GM18909 (cell line): ENCODE data around the gene COL23A1.

Source experiments
- ATAC-seq: cut with Tn5 transposase; IDR thresholded peaks from one replicate; pipeline ENCODE4 v1.9.1; 2021; ENCODE audit warnings: mild to moderate bottlenecking; ENCODE audit not compliant: unreplicated experiment, poor library complexity

Gene COL23A1

DNA sequence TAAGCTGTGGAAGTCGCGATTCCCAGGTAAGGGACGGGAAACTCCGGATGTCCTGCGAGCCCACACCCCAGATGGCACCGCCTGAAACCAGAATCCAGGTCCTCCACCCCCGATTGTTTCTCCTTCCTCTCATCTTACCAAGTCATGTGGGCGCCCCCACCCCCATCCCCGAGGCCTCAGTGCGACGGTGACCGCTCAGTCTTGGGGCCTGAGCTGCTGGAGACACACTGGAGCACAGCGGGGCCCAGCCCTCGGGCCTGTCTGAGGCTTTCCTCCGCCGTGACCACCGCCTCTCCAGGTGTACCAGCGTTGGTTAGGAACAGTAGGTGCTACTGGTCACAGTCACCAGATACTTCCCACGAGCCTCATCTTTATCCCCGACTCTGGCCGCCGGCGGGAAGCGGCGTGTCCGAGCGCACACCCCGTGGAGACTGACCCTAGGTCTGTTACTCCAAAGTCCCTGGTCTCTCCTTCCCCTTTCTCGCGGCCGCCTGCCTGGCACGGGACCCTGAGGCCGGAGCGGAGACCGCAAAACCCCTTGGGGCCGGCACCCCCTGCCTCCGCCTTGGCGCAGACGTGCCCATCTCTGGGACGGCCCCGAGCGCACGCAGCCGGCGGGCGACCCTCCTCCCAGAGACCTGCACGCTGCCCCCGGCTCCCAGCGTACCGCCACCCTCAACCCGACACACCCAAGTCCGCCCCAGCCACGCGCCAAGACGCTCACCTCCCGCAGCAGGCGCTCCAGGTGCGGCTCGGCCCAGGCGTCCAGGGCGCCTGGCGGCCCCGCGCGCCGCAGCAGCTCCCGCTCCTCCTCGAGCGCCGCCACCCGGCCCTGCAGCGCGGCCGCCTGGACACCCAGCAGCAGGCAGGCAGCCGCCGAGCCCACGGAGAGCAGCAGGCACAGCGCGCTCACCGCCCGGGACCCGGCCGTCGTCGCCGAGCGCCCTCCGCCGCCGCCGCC lies 733 bp downstream of the COL23A1 start:
- ATAC-seq: peak; percentile 5

DNA sequence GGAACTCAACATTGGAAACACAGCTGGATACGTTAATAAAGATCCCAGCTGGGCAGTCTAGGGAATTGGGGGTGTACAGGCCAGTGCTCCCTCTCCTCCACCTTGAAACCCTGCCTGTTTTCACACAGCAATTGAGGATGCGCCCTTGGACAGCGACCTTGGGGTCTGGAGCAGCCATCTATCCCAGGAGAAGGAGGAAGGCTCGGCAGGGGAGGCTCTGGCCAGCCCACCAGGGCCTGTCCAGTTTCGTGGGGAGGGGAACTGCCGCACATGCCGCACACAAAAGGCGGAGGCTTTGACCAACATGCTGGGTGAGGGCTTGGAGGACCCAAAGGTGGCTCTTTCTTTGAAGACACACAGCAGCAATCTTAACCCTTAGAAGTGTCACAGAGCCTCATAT lies 1.4 kb downstream of the COL23A1 start:
- ATAC-seq: no peak

DNA sequence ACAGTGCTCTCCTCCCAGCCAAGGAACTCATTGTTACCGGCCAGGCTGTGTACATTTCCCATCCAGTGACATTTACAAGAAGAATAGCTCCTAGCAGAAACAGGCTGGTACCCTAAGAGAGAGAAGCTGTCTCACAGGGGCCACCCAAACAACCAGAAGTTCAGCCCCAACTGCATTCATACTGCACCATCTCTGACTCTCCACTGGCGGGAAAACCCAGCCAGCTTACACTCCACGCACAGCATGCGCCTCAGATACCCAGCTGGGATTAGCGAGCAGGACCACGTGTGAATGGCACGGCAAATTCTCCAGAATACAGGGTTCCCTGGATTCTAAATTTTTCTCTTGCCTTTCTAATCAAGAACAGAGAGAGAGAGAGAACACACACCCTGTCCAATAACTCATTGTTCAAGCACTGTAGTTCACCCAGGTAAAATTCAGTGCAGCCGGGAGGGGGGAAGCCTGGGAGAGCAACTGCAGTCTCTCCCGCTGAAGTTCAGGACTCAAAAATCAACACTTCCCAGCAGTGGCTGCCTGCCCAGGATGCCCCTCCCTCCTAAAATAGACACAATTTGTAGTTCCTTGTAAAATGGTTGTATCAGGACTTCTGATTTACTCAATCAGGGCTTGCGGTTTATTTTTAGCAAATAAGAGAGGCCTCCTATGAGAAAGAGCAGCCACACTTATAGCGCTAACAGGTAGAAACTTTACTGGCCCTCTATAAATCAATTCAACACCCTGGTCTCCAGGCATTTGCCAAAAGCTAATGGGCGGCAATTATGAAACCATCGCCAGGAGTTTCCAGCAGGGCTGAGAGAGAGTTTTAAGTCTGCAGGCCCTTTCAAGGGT lies 2.2 kb downstream of the COL23A1 start:
- ATAC-seq: no peak

DNA sequence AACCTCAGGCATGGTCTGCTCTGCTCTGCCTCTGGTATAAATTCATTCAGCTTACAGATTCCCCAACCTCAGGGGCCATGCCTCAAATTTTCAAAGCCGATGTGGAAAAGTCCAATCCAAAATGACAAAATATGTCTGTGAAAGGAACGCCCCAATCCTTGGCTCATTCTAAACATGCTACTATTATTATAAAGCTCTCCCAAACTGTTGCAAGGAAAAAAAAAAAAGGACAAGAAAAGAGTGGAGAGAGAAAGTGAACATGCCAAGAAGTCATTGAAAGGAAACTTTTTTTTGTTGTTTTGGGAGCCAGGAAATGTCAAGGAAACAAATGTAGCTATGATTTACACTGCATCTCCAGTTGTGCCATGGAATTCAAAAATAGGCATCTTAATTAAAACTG lies 3.8 kb downstream of the COL23A1 start:
- no peak for ATAC-seq

DNA sequence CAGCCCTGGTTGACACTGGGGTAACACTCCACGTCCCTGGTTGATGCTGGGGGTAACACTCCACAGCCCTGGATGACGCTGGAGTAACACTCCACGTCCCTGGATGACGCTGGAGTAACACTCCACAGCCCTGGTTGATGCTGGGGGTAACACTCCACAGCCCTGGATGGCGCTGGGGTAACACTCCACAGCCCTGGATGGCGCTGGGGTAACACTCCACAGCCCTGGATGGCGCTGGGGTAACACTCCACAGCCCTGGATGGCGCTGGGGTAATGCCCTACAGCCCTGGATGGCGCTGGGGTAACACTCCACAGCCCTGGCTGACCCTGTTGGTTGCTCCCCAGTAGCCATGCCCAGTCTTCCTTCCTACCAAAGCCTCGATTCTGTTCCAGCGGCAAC lies 4.8 kb downstream of the COL23A1 start:
- peak; percentile 83 for ATAC-seq

DNA sequence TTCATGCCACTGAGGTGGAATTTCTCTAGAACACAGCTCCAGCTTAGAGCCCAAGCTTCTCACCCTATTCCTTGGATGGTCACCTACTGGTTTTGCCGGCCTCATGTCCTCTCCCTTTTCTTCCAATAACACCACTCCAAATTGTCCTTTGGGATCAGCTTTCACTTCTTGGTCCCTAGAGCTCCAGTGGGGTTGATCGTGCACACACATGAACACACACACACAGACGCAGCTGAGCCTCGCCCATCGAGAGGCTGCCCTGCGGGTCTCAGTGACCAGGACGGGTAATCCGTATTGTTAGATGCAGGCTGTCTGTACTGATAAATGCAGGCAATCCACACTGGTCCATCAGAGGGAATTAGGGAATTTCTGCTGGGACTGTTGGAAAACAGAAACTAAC lies 6.9 kb downstream of the COL23A1 start:
- ATAC-seq: no peak

DNA sequence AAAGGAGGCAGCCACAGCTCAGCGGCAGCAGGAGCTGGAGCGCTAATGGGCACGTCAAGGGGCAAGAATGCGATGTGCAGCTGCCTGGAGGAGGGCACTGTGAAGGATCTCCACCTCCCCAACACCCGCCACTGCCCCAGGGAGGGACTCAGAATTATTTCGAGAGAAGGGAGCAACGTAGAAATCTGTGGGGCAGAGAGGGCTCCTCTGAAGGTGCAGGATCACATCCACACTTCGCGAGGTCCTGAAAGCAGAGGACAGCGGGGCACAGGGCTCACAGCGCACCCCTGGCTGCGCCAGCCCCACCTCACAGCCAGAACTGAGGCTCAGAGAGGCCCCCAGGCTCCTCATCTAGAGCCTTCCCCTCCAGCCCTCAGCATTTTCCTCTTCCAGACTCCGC lies 7.9 kb downstream of the COL23A1 start:
- no peak for ATAC-seq

DNA sequence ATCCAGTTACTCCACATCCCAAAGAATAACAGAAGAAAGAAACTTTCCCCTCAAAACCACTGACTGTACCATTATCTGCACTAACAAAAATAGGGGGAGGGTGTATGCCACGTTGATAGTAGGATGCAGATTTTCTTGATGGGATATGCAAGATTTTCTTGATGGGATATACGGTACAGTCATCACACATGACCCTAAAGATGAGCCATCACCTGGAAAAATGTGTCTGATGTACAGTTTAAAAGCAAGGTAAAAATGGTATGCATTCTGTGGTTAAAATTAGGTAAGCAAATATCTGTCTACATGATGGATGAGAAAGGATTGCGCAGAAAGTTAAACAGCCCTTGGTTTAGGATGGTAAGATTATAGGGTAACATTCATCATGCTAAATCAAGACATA lies 8.6 kb downstream of the COL23A1 start:
- ATAC-seq: no peak

DNA sequence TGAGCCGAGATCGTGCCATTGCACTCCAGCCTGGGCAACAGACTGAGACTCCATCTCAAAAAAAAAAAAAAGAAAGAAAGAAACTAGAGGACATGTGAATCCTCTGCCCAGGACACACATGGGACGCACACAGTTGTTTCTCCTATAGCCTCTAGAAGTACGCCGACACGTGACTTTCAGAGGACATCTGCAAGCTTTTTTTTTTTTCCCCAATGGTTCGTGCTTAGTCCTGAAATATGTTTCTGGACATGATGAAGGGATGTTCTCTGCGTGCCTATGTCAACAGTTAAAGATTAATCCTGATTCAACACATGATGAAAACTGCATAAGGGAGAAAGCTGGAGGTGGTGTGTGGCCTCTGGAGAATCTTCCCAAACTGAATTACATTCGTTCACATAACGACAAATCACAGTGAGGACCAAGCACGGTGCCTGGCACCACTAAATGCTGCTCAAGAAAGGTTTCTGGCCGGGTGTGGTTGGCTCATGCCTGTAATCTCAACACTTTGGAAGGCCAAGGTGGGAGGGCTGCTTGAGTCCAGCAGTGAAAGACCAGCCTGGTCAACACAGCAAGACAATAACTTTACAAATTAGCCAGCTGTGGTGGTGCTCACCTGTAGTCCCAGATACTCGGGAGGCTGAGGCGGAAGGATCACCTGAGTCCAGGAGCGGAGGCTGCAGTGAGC lies 9.8 kb downstream of the COL23A1 start:
- no peak for ATAC-seq

DNA sequence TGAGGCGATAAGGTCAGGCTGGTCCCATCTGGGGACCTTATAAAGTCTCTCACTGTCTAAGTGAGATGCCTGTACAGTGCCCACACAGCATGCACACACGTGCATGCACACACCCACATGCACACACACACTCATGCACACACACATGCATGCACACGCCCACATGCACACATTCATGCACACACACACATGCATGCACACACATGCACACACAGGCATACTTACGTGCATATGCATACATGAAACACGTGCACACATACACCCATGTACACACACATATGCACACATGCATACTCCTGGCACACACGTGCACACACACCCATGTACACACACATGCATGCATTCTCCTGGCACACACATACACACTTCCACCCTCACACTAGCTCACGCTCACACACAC lies 12.2 kb downstream of the COL23A1 start:
- ATAC-seq: no peak

DNA sequence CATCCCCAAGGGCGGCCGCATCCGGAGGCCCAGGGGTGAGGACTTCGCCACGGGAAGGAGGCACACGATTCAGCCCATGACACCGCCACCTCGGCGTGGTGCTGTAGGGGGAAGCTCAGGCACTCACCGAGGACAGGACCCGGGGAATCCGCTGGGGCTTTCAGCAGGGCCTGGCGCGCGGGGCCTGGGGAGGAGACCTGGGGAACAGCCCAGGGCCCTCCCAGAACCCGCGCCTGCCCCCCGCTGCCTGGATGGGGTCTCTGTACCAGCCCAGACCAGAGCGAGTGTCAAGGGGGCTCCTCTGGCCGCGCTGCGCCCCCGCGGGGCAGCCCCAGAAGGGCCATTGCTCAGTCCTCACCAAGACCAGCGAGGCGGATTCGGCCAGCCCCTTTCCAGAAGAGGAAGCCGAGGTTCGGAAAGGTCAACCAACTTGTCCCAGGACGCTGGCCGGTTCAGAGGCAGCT lies 12.8 kb downstream of the COL23A1 start:
- no peak for ATAC-seq

DNA sequence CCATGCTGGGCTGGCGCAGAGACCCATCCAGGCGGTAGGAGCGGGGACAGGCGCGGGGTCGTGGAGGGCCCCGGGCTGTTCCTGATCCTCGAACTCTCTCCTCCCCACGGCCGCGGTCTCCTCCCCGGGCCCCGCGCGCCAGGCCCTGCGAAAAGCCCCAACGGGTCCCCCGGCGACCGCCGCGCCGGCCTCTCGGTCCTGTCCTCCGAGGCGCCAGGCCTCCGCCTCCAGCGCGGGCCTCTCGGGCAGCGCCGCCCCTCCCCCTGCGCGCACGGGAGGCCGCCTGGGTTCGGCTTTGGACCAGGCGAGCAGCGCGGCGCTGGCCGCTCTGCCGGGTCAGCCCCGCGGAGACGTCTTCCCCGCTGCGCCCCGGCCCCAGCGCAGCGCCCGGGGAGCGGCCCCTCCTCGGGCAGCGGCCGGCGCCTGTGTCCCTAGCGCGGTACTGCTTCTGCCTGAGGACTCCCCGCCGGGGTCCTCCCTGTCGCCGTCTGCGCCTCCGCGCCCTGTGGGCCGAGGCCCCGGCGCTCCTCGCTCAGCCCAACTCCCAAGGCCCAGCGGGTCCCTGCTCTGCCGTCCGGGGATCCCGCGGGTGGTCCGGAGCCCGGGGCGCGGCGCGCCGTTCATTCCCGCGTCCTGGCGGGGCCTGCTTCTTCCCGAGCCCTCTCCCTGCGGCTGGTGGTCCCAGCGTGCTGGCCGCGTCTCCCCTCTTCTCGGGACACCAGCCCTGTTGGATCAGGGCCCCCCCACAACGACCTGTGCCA lies 13.4 kb downstream of the COL23A1 start:
- ATAC-seq: no peak

DNA sequence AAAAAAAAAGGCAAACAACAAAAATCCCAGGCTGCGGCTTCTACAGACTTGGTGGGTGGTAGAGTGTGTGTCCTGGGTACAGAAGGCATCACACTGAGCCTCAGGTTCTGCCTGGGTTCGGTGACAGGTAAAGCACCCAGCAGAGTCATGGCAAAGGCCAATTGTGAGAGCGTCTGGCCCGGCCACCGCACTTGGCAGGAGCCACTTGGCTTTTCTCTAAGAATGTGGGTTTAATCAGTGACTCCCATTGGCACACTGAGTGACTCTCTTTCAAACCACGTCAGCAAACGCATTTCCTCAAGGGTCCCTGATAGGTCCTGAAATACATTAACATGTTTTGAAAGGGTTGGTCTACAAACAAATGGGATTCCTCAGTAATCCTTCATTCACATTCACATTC lies 17.0 kb downstream of the COL23A1 start:
- ATAC-seq: no peak

DNA sequence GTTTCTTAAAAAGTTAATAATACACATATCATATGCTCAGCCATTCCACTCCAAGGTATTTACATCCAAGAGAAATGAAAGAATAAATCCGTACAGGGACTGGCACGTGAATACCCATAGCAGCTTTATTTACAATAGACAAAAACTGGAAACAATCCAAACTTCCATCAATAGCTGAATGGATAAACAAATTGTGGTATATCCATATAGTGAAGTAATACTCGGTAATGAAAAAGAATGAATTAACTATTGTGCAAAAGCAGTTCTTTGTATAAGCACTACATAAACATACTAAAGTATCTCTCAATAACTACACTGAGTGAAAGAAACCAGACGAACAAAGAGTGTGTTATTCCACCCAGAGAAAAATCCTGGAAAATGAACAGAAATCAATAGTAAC lies 17.6 kb downstream of the COL23A1 start:
- ATAC-seq: no peak

DNA sequence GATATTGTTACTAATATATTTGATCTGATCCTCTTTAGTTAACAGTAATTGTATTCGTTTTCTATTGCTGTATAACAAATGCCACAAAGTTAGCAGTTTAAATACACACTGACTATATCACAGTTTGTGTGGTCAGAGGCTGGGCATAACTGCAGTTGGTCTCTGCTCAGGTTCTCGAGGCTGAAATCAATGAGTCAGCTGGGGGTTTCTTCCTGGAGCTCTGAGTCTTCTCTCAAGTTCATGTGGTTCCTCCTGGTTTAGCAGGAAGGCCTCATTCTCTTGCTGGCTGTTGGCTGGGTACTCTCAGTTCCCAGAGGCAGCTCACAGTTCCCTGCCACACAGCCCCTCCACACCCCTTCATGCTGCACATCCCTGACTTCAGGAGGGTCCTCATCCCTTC lies 20.7 kb downstream of the COL23A1 start:
- no peak for ATAC-seq

DNA sequence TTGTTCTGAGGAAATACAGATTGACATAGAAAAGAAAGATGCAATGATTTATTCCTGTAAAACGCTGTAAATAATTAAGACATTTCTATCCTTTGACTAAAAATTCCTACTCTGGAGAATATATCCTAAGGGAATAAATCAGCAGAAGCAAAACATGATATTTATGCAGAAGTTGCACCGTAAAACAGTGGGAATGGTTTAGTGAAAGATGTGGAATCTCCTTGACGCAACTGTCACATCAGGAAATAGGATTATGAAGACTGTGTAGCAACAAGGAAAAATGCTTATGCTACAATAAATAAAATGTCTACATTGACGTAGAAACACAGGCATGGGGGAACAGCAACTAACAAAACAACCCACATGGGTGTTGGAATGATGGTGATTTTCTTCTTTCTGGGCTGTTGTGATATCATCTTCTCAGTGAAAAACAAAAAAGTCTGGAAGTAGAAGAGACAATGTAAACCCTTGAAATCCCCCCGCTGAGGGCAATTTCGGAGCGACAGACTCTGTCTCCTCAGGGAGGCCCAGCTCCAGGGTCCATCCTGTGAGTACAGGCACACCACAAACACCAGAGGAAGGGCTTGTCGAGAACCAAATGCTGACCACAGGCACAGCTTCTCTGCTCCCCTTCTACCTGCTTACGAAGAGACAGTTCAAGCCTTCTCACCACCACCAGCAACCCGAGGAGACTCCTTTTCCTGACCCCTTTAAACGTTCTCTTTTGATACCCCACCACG lies 25.2 kb downstream of the COL23A1 start:
- ATAC-seq: no peak

DNA sequence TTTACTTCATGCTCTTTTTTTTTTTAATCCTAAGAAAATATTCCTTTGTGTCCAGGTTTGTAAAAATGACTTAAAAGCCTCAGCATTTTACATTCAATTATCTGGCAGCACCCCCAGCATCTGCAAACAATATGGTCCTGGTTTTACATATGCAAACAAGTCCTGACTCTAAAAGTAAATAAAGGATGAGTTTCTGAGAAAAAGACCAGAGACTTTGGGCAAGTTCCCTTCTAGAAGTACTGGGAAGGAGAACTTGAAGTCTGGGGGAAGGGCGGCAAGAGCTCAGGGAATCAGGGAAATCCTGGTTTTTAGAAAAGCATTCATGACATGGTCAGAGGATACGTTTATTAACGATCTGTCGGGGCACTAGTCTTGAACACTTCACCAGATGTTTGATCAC lies 25.8 kb downstream of the COL23A1 start:
- ATAC-seq: no peak

DNA sequence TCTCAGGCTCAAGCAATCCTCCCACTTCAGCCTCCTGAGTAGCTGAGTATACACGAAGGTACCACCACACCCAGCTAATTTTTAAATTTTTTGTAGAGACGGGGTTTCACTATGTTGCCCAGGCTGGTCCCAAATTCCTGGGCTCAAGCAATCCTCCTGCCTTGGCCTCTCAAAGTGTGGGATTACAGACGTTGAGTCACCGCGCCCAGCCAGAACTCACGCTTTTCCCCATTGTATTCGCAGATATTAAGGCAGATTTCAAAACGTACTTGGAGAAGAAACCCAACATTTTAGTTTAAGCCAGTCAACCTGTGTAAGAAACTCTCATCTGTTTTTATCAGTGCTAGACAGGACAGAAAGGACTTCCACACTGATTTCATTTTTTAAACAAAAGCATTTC lies 26.6 kb downstream of the COL23A1 start:
- ATAC-seq: no peak

DNA sequence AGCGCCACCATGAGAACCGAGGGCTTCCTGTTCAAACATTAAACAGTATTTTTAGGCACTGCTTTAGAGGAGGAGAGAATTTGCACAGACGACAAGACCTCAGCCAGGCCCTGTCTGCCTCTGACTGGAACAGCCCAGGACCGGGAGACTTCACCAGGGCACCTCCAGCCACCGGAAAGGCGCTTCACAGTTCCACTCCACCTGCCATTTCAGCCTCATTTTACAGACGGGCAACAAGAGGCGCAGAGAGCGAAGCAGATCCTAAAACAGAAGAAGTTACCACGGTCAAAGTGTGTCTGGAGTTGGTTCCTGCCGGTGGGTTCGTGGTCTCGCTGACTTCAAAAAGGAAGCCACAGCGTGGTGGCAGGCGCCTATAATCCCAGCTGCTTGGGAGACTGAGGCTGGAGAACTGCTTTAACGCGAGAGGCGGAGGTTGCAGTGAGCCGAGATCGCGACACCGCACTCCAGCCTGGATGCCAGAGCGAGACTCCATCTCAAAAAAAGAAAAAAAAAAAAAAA lies 28.4 kb downstream of the COL23A1 start:
- ATAC-seq: no peak
